Endothelial cell of umbilical vein (primary cell): ENCODE results near the gene HRK. TPM values are rescaled to one million over a fixed set of nuclear protein-coding genes. Genes with fewer than 3 reads are reported as not detected.

Experiments
- BruUV-seq: library from RNA; stranded (reverse); fragments of 400-500 nt; replicated peaks from 2 replicates; lab custom pipeline; 2021; lab: Mats Ljungman, UMichigan
- CTCF ChIA-PET: fragments of 300-600, 350-600 bp; sonication (Branson Sonifier 250); formaldehyde crosslinking; loops from one replicate; lab custom pipeline; 2021; ENCODE audit warnings: antibody characterized with exemption, inconsistent platforms; lab: Charles Lee
- POLR2A ChIA-PET: fragments of 300-600, 350-600 bp; sonication (Branson Sonifier 250); formaldehyde crosslinking; loops from one replicate; lab custom pipeline; 2021; ENCODE audit warnings: antibody characterized with exemption, inconsistent platforms; lab: Charles Lee
- DNase-seq: peaks from one replicate; pipeline ENCODE4 v3.0.0-alpha.2; 2011; ENCODE audit warnings: low read depth, low spot score
- FAIRE-seq: peaks from 2 replicates; lab custom pipeline; 2011; peaks lifted over from hg19 to GRCh38; lab: Jason Lieb, UNC
- H2AFZ ChIP-seq: 2 replicates; pipeline ENCODE4 v1.6.0; 2012; ENCODE audit warnings: low read depth, low read length, control low read depth, inconsistent platforms
- H3K27ac ChIP-seq: 2 replicates; pipeline ENCODE4 v1.5.1; 2011; ENCODE audit warnings: low read depth, mild to moderate bottlenecking, control low read depth, low read length, moderate library complexity; ENCODE audit not compliant: insufficient read depth
- H3K27me3 ChIP-seq, 2 experiments: 2 replicates each; pipeline versions ENCODE4 v1.6.0 to v1.6.1; 2011; ENCODE audit warnings: low read length in 2 of 2, mixed read lengths in 1 of 2; ENCODE audit not compliant: control insufficient read depth in 2 of 2, insufficient read depth in 2 of 2
- H3K36me3 ChIP-seq, 2 experiments: 2 replicates in 1 of 2; 3 replicates in 1 of 2; pipeline ENCODE4 v1.5.1; 2011; ENCODE audit warnings: low read length in 2 of 2, mild to moderate bottlenecking in 1 of 2, moderate library complexity in 1 of 2; ENCODE audit not compliant: control insufficient read depth in 2 of 2, insufficient read depth in 2 of 2; ENCODE audit errors: extremely low read depth in 1 of 2
- H3K4me1 ChIP-seq: 3 replicates; pipeline ENCODE4 v1.5.1; 2011; ENCODE audit warnings: mild to moderate bottlenecking, low read length; ENCODE audit not compliant: control insufficient read depth, insufficient read depth; ENCODE audit errors: extremely low read depth
- H3K4me2 ChIP-seq: 2 replicates; pipeline ENCODE4 v1.6.1; 2011; ENCODE audit warnings: low read length, control low read depth, mixed read lengths; ENCODE audit not compliant: insufficient read depth
- H3K4me3 ChIP-seq, 3 experiments: fragments of 200-600 bp in 1 of 3; sonication (generic), shearing (Covaris generic) in 1 of 3; replicated peaks in 1 of 3; 2 replicates each; pipeline ENCODE4 v1.5.1; 2011 to 2016; ENCODE audit warnings: control low read depth in 3 of 3, low read length in 3 of 3, mild to moderate bottlenecking in 2 of 3, inconsistent platforms in 1 of 3, low read depth in 1 of 3, moderate library complexity in 1 of 3; ENCODE audit not compliant: insufficient read depth in 1 of 3
- H3K79me2 ChIP-seq: 2 replicates; pipeline ENCODE4 v1.6.0; 2012; ENCODE audit warnings: low read length, inconsistent platforms; ENCODE audit not compliant: control insufficient read depth, insufficient read depth
- H3K9ac ChIP-seq: replicated peaks from 2 replicates; pipeline ENCODE3; 2011; ENCODE audit warnings: low read length, control low read depth; ENCODE audit not compliant: insufficient read depth; ENCODE audit errors: extremely low read depth
- H3K9me1 ChIP-seq: replicated peaks from 3 replicates; pipeline ENCODE4 v1.6.0; 2011; ENCODE audit warnings: mild to moderate bottlenecking, low read length; ENCODE audit not compliant: control insufficient read depth, insufficient read depth; ENCODE audit errors: extremely low read depth
- H3K9me3 ChIP-seq: replicated peaks from 2 replicates; pipeline ENCODE4 v1.5.1; 2012; ENCODE audit warnings: low read length, inconsistent platforms; ENCODE audit not compliant: control insufficient read depth, insufficient read depth
- H4K20me1 ChIP-seq: replicated peaks from 2 replicates; pipeline ENCODE3; 2011; ENCODE audit warnings: mild to moderate bottlenecking, low read length; ENCODE audit not compliant: control insufficient read depth, insufficient read depth; ENCODE audit errors: extremely low read depth
- CTCF ChIP-seq, 2 donors: IDR thresholded peaks; 1 replicate in 1 of 2; 2 replicates in 1 of 2; pipeline ENCODE4 v1.5.1; 2011; ENCODE audit warnings: low read length in 2 of 2, mild to moderate bottlenecking in 2 of 2, moderate library complexity in 2 of 2, control low read depth in 1 of 2, inconsistent platforms in 1 of 2, low read depth in 1 of 2; ENCODE audit not compliant: insufficient read depth in 1 of 2; ENCODE audit errors: extremely low read depth in 1 of 2
- EZH2 ChIP-seq: IDR thresholded peaks from 2 replicates; pipeline ENCODE4 v1.6.1; 2012; ENCODE audit warnings: borderline replicate concordance, low read depth, mild to moderate bottlenecking, moderate library complexity, low read length, inconsistent platforms; ENCODE audit not compliant: severe bottlenecking
- FOS ChIP-seq: IDR thresholded peaks from 2 replicates; pipeline ENCODE4 v1.6.1; 2011; ENCODE audit warnings: mild to moderate bottlenecking, low read length, moderate library complexity, borderline replicate concordance; ENCODE audit not compliant: insufficient read depth
- GATA2 ChIP-seq: IDR thresholded peaks from 2 replicates; pipeline ENCODE4 v1.7.0; 2011; ENCODE audit warnings: low read depth, mild to moderate bottlenecking, moderate library complexity, mixed read lengths, low read length; ENCODE audit not compliant: insufficient read length, insufficient read depth
- JUN ChIP-seq: IDR thresholded peaks from 2 replicates; pipeline ENCODE4 v1.6.1; 2011; ENCODE audit warnings: borderline replicate concordance, low read depth; ENCODE audit not compliant: insufficient read length, insufficient read depth
- MAX ChIP-seq: IDR thresholded peaks from 2 replicates; pipeline ENCODE4 v1.6.1; 2011; ENCODE audit not compliant: insufficient read depth, insufficient read length
- MYC ChIP-seq: IDR thresholded peaks from one replicate; pipeline ENCODE4 v1.6.1; 2011; ENCODE audit warnings: mild to moderate bottlenecking, low read depth, low read length
- POLR2A ChIP-seq: IDR thresholded peaks from 2 replicates; pipeline ENCODE4 v1.6.1; 2012; ENCODE audit warnings: low read depth, mild to moderate bottlenecking, control low read depth, low read length
- POLR2AphosphoS5 ChIP-seq: IDR thresholded peaks from 2 replicates; pipeline ENCODE4 v1.6.1; 2012; ENCODE audit warnings: low read depth, mild to moderate bottlenecking, control low read depth, low read length, moderate library complexity; ENCODE audit not compliant: insufficient read depth
- dilution Hi-C: fragments of 300-500 bp; cut with MboI; formaldehyde crosslinking; loops from one replicate; pipeline ENCODE4 v1.15.0; 2019; ENCODE audit warnings: low sequenced_read_pairs; ENCODE audit not compliant: extremely low pct_ligation_motif_present
- intact Hi-C: fragments of 100-400 bp; cut with micrococcal nuclease; formaldehyde crosslinking; loops from one replicate; pipeline ENCODE4 v1.10.0; 2022
- polyA plus RNA-seq, 4 experiments: library from polyadenylated mRNA; depleted of rRNA in 3 of 4; stranded (reverse) in 3 of 4; unstranded in 1 of 4; fragments of >200 nt; gene quantifications; 2 replicates each; pipeline versions ENCODE4 v1.2.1 to v1.2.3, GENCODE V29; 2011 to 2012; ENCODE audit warnings: missing spikeins in 1 of 4
- total RNA-seq: library from RNA; stranded (reverse); gene quantifications from 2 replicates; pipeline ENCODE4 v1.2.3, GENCODE V29; 2021

HRK gene
- total and polyA plus RNA-seq, 2 donors (not counting 3 experiments of a cell fraction or from before 2014, with no cell fraction given) = not detected

- H4K20me1 ChIP-seq = no peaks in the 10 kb centered on the region
- no peak for DNase-seq
- H3K27ac ChIP-seq = no peak overlapping the region
- ChIA-PET POLR2A (no interaction called here), CTCF (interaction anchor here (1.0 kb wide), 2 partner anchors 14 to 193 kb away, joined by 3 to 4 read pairs; no protein-coding TSS in a partner anchor)
- no peaks in the 10 kb centered on the region for H3K9me3 ChIP-seq
- no peak overlapping the region for H3K4me3 ChIP-seq
- TF ChIP-seq FOS (no peak), GATA2 (no peak), POLR2AphosphoS5 (no peak), EZH2 (no peak), POLR2A (no peak), MYC (no peak), JUN (no peak), MAX (no peak), CTCF (IDR thresholded peaks at IDR 0.05; ENCODE audit: extremely low read depth in 1 of 2, insufficient read depth in 1 of 2, low read depth in 1 of 2, low read length in 2 of 2) (no peak)
- H2AFZ ChIP-seq = no peak overlapping the region
- no peak overlapping the region for H3K9ac ChIP-seq
- no TSS peak for BruUV-seq
- intact Hi-C loops (no loop called here), dilution Hi-C loops (no loop called here)
- peaks cover 0 to 4% of the 10 kb centered on the region in 2 experiments for H3K27me3 ChIP-seq
- FAIRE-seq = no peak
- H3K79me2 ChIP-seq = no peaks in the 10 kb centered on the region
- H3K4me1 ChIP-seq = no peaks in the 10 kb centered on the region
- H3K4me2 ChIP-seq = no peak overlapping the region
- H3K36me3 ChIP-seq = no peaks in the 10 kb centered on the region
- no peaks in the 10 kb centered on the region for H3K9me1 ChIP-seq
Measured at GRCh38 chr12:116896411-116896924, 15.2 kb upstream of the HRK start.
